Hepatocyte (in vitro differentiated cells): ENCODE measurements around the gene MACROD2. TPM values are rescaled to one million over a fixed set of nuclear protein-coding genes. Genes with fewer than 3 reads are reported as not detected.

Source experiments
- DNase-seq: peaks from one replicate; pipeline ENCODE4 v3.0.0-alpha.2; 2016; ENCODE audit warnings: low spot score
- H2AFZ ChIP-seq: fragments of 200-600 bp; sonication (generic); 2 replicates; pipeline ENCODE4 v1.6.0; 2016; ENCODE audit warnings: antibody characterized with exemption, mild to moderate bottlenecking
- H3K27ac ChIP-seq: fragments of 200-600 bp; sonication (generic); 2 replicates; pipeline ENCODE4 v1.5.1; 2016; ENCODE audit warnings: mild to moderate bottlenecking
- H3K27me3 ChIP-seq: fragments of 200-600 bp; sonication (generic); 2 replicates; pipeline ENCODE4 v1.6.1; 2016
- H3K36me3 ChIP-seq: fragments of 200-600 bp; sonication (generic); replicated peaks from 2 replicates; pipeline ENCODE4 v1.5.1; 2016; ENCODE audit warnings: low read depth; ENCODE audit not compliant: insufficient read depth
- H3K4me1 ChIP-seq: fragments of 200-600 bp; sonication (generic); 2 replicates; pipeline ENCODE4 v1.5.1; 2016; ENCODE audit warnings: mild to moderate bottlenecking, moderate library complexity; ENCODE audit not compliant: insufficient read depth
- H3K4me2 ChIP-seq: fragments of 200-600 bp; sonication (generic); 2 replicates; pipeline ENCODE4 v1.6.0; 2016
- H3K4me3 ChIP-seq: fragments of 200-600 bp; sonication (generic); 2 replicates; pipeline ENCODE4 v1.5.1; 2016; ENCODE audit warnings: mild to moderate bottlenecking
- H3K79me2 ChIP-seq: fragments of 200-600 bp; sonication (generic); 2 replicates; pipeline ENCODE4 v1.6.0; 2017; ENCODE audit warnings: mild to moderate bottlenecking
- H3K9me2 ChIP-seq: fragments of 200-600 bp; sonication (generic); replicated peaks from 2 replicates; pipeline ENCODE4 v1.6.0; 2017; ENCODE audit warnings: mild to moderate bottlenecking; ENCODE audit not compliant: insufficient read depth
- H3K9me3 ChIP-seq: fragments of 200-600 bp; sonication (generic); 2 replicates; pipeline ENCODE4 v1.5.1; 2016; ENCODE audit warnings: low read depth, mild to moderate bottlenecking
- H4K20me1 ChIP-seq: fragments of 200-600 bp; sonication (generic); 2 replicates; pipeline ENCODE4 v1.6.0; 2016; ENCODE audit warnings: mild to moderate bottlenecking; ENCODE audit not compliant: insufficient read depth, poor library complexity, severe bottlenecking
- CTCF ChIP-seq: fragments of 200-600 bp; sonication (generic); IDR thresholded peaks from 2 replicates; pipeline ENCODE4 v1.5.1; 2016; ENCODE audit warnings: antibody characterized with exemption, mild to moderate bottlenecking; ENCODE audit not compliant: poor library complexity
- EZH2 ChIP-seq: fragments of 200-600 bp; sonication (generic); IDR thresholded peaks from 2 replicates; pipeline ENCODE4 v1.6.1; 2016; ENCODE audit warnings: antibody characterized with exemption, mild to moderate bottlenecking, borderline replicate concordance
- EZH2phosphoT487 ChIP-seq: fragments of 200-600 bp; sonication (generic); IDR thresholded peaks from one replicate; pipeline ENCODE4 v1.6.1; 2018; ENCODE audit warnings: antibody characterized with exemption, mild to moderate bottlenecking, low read depth, moderate library complexity; ENCODE audit not compliant: unreplicated experiment, severe bottlenecking
- WGBS: methylation state at CpG from one replicate; pipeline ENCODE4 v1.1.6; 2016; ENCODE audit warnings: low lambda C conversion rate; ENCODE audit errors: missing lambda C conversion rate; 5-methylcytosine and 5-hydroxymethylcytosine counted together
- polyA plus RNA-seq: library from polyadenylated mRNA; unstranded; fragments of >200 nt; fragmentation: Nextera tagmentation; extraction: Ambion mirVana; gene quantifications from 2 replicates; pipeline ENCODE4 v1.2.1, GENCODE V29; 2016
- total RNA-seq: library from RNA; depleted of rRNA; stranded (reverse); fragments of >200 nt; gene quantifications from 2 replicates; pipeline ENCODE4 v1.2.3, GENCODE V29; 2014

The MACROD2 gene
- total and polyA plus RNA-seq, 2 experiments from 2014 or later, result 2.4 to 3.1 TPM

DNA sequence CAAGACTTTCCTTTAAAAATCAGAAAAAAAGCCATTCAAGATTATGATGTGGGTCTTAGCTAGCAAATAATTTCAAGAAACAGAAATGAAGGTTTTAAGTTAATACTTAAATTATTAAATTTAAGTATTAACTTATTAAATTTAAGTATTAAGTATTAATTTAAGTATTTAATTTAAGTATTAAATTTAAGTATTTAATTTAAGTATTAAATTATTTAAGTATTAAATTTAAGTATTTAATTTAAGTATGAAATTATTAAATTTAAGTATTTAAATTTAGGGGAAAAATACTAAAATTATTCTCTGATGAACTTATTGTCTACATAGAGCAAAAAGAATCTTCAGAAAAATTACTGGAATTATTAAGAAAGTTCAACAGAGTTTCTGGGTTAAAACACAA is 1171.4 kb downstream of the MACROD2 start:
- Histone ChIP-seq H3K4me1 (peaks cover 6% of the 10 kb centered on the region), H3K4me3 (no peak overlapping the region), H3K27me3 (no peaks in the 10 kb centered on the region), H3K27ac (no peak overlapping the region), H3K4me2 (no peak overlapping the region), H3K9me2 (no peaks in the 10 kb centered on the region), H3K36me3 (no peaks in the 10 kb centered on the region), H3K9me3 (no peaks in the 10 kb centered on the region), H3K79me2 (no peaks in the 10 kb centered on the region), H4K20me1 (no peaks in the 10 kb centered on the region), H2AFZ (no peak overlapping the region)
- DNase-seq, result no peak
- TF ChIP-seq EZH2 (no peak), EZH2phosphoT487 (no peak), CTCF (no peak)

- Histone ChIP-seq H3K27me3 (no peaks in the 10 kb centered on the region), H3K79me2 (no peaks in the 10 kb centered on the region), H3K4me2 (no peak overlapping the region), H4K20me1 (no peaks in the 10 kb centered on the region), H2AFZ (no peak overlapping the region), H3K4me1 (peaks cover 6% of the 10 kb centered on the region), H3K9me3 (no peaks in the 10 kb centered on the region), H3K27ac (no peak overlapping the region), H3K4me3 (no peak overlapping the region), H3K9me2 (no peaks in the 10 kb centered on the region), H3K36me3 (no peaks in the 10 kb centered on the region)
- DNase-seq, result no peak
- TF ChIP-seq EZH2 (no peak), CTCF (no peak), EZH2phosphoT487 (no peak)
- 96% methylated on average over 3 of the region's 3 CpGs for whole genome bisulfite sequencing
Observed at GRCh38 chr20:15171016-15171415, 1175.7 kb downstream of the MACROD2 start.

DNA sequence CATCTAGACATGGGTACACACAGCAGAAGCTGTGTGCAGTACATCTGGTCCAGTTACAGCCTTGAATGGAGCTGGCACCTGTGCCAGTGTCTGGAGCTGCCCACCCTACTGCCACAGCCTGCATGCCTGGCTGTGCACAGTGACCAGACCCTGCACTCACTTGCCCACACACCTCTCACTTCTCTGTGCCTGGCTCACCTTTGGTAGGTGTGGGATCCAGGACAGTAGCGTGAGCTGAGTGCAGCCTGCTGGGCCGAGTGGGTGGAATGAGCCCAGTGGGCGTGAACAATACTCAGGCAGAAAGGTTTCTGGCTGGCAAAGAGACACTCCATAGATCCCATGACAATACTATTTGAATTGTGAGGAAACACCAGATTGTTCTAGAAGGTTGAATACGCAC is 1181.6 kb downstream of the MACROD2 start:
- TF ChIP-seq EZH2phosphoT487, result no peak
- TF ChIP-seq EZH2, result no peak
- no peak for TF ChIP-seq CTCF
- Histone ChIP-seq H3K27ac (no peak overlapping the region), H3K4me2 (no peak overlapping the region), H3K9me3 (no peaks in the 10 kb centered on the region), H3K9me2 (no peaks in the 10 kb centered on the region), H3K4me1 (no peaks in the 10 kb centered on the region), H4K20me1 (no peaks in the 10 kb centered on the region), H2AFZ (no peak overlapping the region), H3K27me3 (no peaks in the 10 kb centered on the region), H3K4me3 (no peak overlapping the region), H3K79me2 (no peaks in the 10 kb centered on the region), H3K36me3 (no peaks in the 10 kb centered on the region)
- DNase-seq, result no peak
- 94% methylated on average over 4 of the region's 4 CpGs for WGBS

DNA sequence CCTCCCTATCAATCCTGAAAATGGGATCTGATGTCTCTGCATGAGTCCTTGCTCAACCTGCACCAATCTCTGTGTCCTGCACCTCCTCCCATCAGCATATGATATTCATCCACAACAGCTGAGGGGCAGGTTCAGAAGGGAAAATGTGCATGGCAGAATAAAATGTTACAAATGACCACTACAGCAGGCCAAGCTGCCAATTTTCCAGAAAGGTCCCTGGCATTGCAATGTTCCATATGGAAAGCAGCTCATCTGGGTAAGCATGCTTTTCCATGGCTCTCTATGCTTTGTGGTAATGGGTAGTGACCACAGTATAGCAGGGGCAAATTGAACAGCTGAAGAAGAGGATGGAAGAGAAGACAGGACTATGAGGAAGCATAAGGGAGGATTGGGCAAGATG is 1183.3 kb downstream of the MACROD2 start:
- Histone ChIP-seq H4K20me1 (no peaks in the 10 kb centered on the region), H3K27ac (no peak overlapping the region), H3K36me3 (no peaks in the 10 kb centered on the region), H2AFZ (no peak overlapping the region), H3K9me2 (no peaks in the 10 kb centered on the region), H3K4me3 (no peak overlapping the region), H3K4me2 (no peak overlapping the region), H3K9me3 (no peaks in the 10 kb centered on the region), H3K27me3 (no peaks in the 10 kb centered on the region), H3K79me2 (no peaks in the 10 kb centered on the region), H3K4me1 (no peaks in the 10 kb centered on the region)
- TF ChIP-seq CTCF, result no peak
- TF ChIP-seq EZH2, result no peak
- no peak for TF ChIP-seq EZH2phosphoT487
- DNase-seq, result no peak
